GM13977 (cell line): Measurements from ENCODE around the gene ITPKB.

Source experiments
- DNase-seq: peaks from one replicate; pipeline ENCODE4 v3.0.0; 2012; ENCODE audit warnings: low spot score
- CTCF ChIP-seq: IDR thresholded peaks from 2 replicates; pipeline ENCODE4 v1.5.1; 2012; ENCODE audit warnings: mild to moderate bottlenecking, control low read depth; ENCODE audit not compliant: insufficient read depth; ENCODE audit errors: extremely low read depth, missing control alignments
- in situ Hi-C: fragments of 300-500 bp; cut with MboI; formaldehyde crosslinking; loops from one replicate; pipeline ENCODE4 v1.12.0; 2022; ENCODE audit warnings: low sequenced_read_pairs, low pct_unique_long_range_greater_than_20kb, mixed read lengths, inconsistent platforms; ENCODE audit not compliant: unreplicated experiment

Gene ITPKB

GRCh38 chr1:226597616-226598454 is 141.2 kb downstream of the ITPKB start:
- in situ Hi-C loops: no loop called here
- DNase-seq: no peak
- TF ChIP-seq CTCF: no peak

- in situ Hi-C loops: no loop called here
- no peak for DNase-seq
- TF ChIP-seq CTCF: no peak
Measured at GRCh38 chr1:226596531-226597165, 142.4 kb downstream of the ITPKB start.

- DNase-seq: no peak
- TF ChIP-seq CTCF: no peak
- in situ Hi-C loops: no loop called here
Measured at GRCh38 chr1:226593541-226593940, 145.5 kb downstream of the ITPKB start.

- DNase-seq: no peak
- TF ChIP-seq CTCF: no peak
- in situ Hi-C loops: no loop called here
Measured at GRCh38 chr1:226590614-226591013, 148.5 kb downstream of the ITPKB start.

GRCh38 chr1:226589008-226589733 is 149.9 kb downstream of the ITPKB start:
- in situ Hi-C loops: no loop called here

GRCh38 chr1:226588484-226588883 is 150.6 kb downstream of the ITPKB start:
- in situ Hi-C loops: no loop called here
- TF ChIP-seq CTCF: no peak
- no peak for DNase-seq

More at GRCh38 chr1:226589008-226589733, 149.9 kb downstream of the ITPKB start:
- no peak for TF ChIP-seq CTCF
- no peak for DNase-seq
